HepG2 (cell line): Measurements from ENCODE around the gene ATOH8. TPM values are rescaled to one million over a fixed set of nuclear protein-coding genes. Genes with fewer than 3 reads are reported as not detected.

Experiments used
- ATAC-seq: fragments of 200-7000 bp; cut with Tn5 transposase; 3 replicates; pipeline ENCODE4 v1.9.1; 2020; ENCODE audit warnings: mild to moderate bottlenecking, moderate library complexity
- BruUV-seq: library from RNA; stranded (reverse); fragments of 400-500 nt; replicated peaks from 2 replicates; lab custom pipeline; 2021; lab: Mats Ljungman, UMichigan
- CTCF ChIA-PET: fragments of 300-600 bp; formaldehyde crosslinking; extraction: SDS; loops from one replicate; lab custom pipeline; 2021; ENCODE audit warnings: low total read pairs, inconsistent platforms, low intra/inter-chr PET ratio; lab: Yijun Ruan, JAX
- POLR2A ChIA-PET: fragments of 350-600 bp; sonication (Branson Sonifier 250); formaldehyde crosslinking; loops from one replicate; lab custom pipeline; 2020; ENCODE audit warnings: antibody characterized with exemption, inconsistent platforms; lab: Yijun Ruan, JAX
- DNase-seq: peaks from one replicate; pipeline ENCODE4 v3.0.0-alpha.2; 2015; ENCODE audit warnings: low spot score
- FAIRE-seq: peaks from 3 replicates; lab custom pipeline; 2011; peaks lifted over from hg19 to GRCh38; lab: Jason Lieb, UNC
- H2AFZ ChIP-seq: one replicate; pipeline ENCODE4 v1.6.1; 2011; ENCODE audit warnings: low read length, inconsistent platforms
- H3K27ac ChIP-seq: fragments of 300-600 bp; 3 replicates; pipeline ENCODE4 v1.8.0; 2011; ENCODE audit warnings: mixed run types, mild to moderate bottlenecking, mixed read lengths, low read length, inconsistent platforms; ENCODE audit not compliant: insufficient read depth; ENCODE audit errors: extremely low read length
- H3K27me3 ChIP-seq, 2 experiments: fragments of 200-600 bp in 1 of 2; 2 replicates in 1 of 2; 3 replicates in 1 of 2; pipeline versions ENCODE4 v1.6.0 to v1.8.0; 2011; ENCODE audit warnings: low read length in 2 of 2, mild to moderate bottlenecking in 2 of 2, moderate library complexity in 2 of 2, inconsistent platforms in 1 of 2; ENCODE audit not compliant: insufficient read depth in 2 of 2, control insufficient read depth in 1 of 2
- H3K36me3 ChIP-seq, 2 experiments: fragments of 200-600 bp in 1 of 2; replicated peaks in 1 of 2; 2 replicates in 1 of 2; 3 replicates in 1 of 2; pipeline versions ENCODE4 v1.5.1 to v1.8.0; 2011; ENCODE audit warnings: low read length in 2 of 2, inconsistent platforms in 1 of 2; ENCODE audit not compliant: insufficient read depth in 2 of 2, control insufficient read depth in 1 of 2
- H3K4me1 ChIP-seq: 2 replicates; pipeline ENCODE4 v1.5.1; 2012; ENCODE audit warnings: low read length, inconsistent platforms; ENCODE audit not compliant: insufficient read depth
- H3K4me2 ChIP-seq: 2 replicates; pipeline ENCODE4 v1.6.0; 2011; ENCODE audit warnings: low read depth, low read length, inconsistent platforms
- H3K4me3 ChIP-seq, 3 experiments: fragments of 200-600 bp in 1 of 3; sonication (generic), shearing (Covaris generic) in 1 of 3; replicated peaks in 1 of 3; 2 replicates each; pipeline ENCODE4 v1.5.1; 2011 to 2016; ENCODE audit warnings: low read length in 3 of 3, inconsistent platforms in 2 of 3, low read depth in 2 of 3, mild to moderate bottlenecking in 2 of 3, control low read depth in 1 of 3, mixed read lengths in 1 of 3; ENCODE audit not compliant: insufficient read depth in 1 of 3
- H3K79me2 ChIP-seq: one replicate; pipeline ENCODE4 v1.6.1; 2011; ENCODE audit warnings: low read length, inconsistent platforms; ENCODE audit not compliant: insufficient read depth
- H3K9ac ChIP-seq: 2 replicates; pipeline ENCODE4 v1.6.0; 2011; ENCODE audit warnings: mild to moderate bottlenecking, low read depth, low read length, inconsistent platforms; ENCODE audit not compliant: insufficient read depth
- H3K9me3 ChIP-seq: 2 replicates; pipeline ENCODE4 v1.5.1; 2012; ENCODE audit warnings: mild to moderate bottlenecking, low read length
- H4K20me1 ChIP-seq: 2 replicates; pipeline ENCODE4 v1.6.0; 2011; ENCODE audit warnings: inconsistent platforms, mild to moderate bottlenecking, low read length, moderate library complexity; ENCODE audit not compliant: insufficient read depth
- ATF7-NPFF ChIP-seq: sonication (generic); formaldehyde crosslinking; IDR thresholded peaks from 2 replicates; pipeline ENCODE4 v1.8.1; 2023; ENCODE audit warnings: mild to moderate bottlenecking, low read depth, missing genetic modification reagents, moderate library complexity
- GFI1 ChIP-seq: sonication (generic); formaldehyde crosslinking; IDR thresholded peaks from 2 replicates; pipeline ENCODE4 v1.5.0; 2020; ENCODE audit warnings: missing genetic modification reagents, mild to moderate bottlenecking, borderline replicate concordance
- HOXA5 ChIP-seq: sonication (generic); formaldehyde crosslinking; IDR thresholded peaks from 2 replicates; pipeline ENCODE4 v1.4.0; 2020; ENCODE audit warnings: missing genetic modification reagents
- NR2F6 ChIP-seq, 2 experiments: IDR thresholded peaks; 2 replicates each; pipeline ENCODE4 v1.6.1; 2016; ENCODE audit warnings: antibody characterized with exemption in 1 of 2, mild to moderate bottlenecking in 1 of 2
- PRDM15 ChIP-seq: sonication (generic); formaldehyde crosslinking; IDR thresholded peaks from 2 replicates; pipeline ENCODE4 v1.4.0; 2020; ENCODE audit warnings: missing genetic modification reagents
- RCOR2 ChIP-seq: IDR thresholded peaks from 2 replicates; pipeline ENCODE4 v1.6.1; 2016; ENCODE audit warnings: missing biosample characterization, missing genetic modification reagents
- TFAP4 ChIP-seq: sonication (generic); IDR thresholded peaks from 2 replicates; pipeline ENCODE4 v1.6.1; 2016; ENCODE audit warnings: low read depth, borderline replicate concordance
- ZBTB25 ChIP-seq: IDR thresholded peaks from 2 replicates; pipeline ENCODE4 v1.6.1; 2018; ENCODE audit warnings: missing genetic modification reagents
- ZMAT5 ChIP-seq: sonication (generic); formaldehyde crosslinking; IDR thresholded peaks from 2 replicates; pipeline ENCODE4 v1.5.0; 2020; ENCODE audit warnings: mild to moderate bottlenecking, low read depth, missing genetic modification reagents, borderline replicate concordance
- ZNF569 ChIP-seq: sonication (generic); formaldehyde crosslinking; IDR thresholded peaks from 2 replicates; pipeline ENCODE4 v1.5.0; 2020; ENCODE audit warnings: mild to moderate bottlenecking, missing genetic modification reagents, moderate library complexity, borderline replicate concordance
- ZNF607 ChIP-seq: sonication (generic); formaldehyde crosslinking; IDR thresholded peaks from 2 replicates; pipeline ENCODE4 v1.5.1; 2020; ENCODE audit warnings: missing genetic modification reagents, mild to moderate bottlenecking, borderline replicate concordance
- ZNF691 ChIP-seq: sonication (generic); formaldehyde crosslinking; IDR thresholded peaks from 2 replicates; pipeline ENCODE4 v1.4.0; 2020; ENCODE audit warnings: missing genetic modification reagents, low read depth, mild to moderate bottlenecking, borderline replicate concordance
- ZNF780A ChIP-seq: sonication (generic); formaldehyde crosslinking; IDR thresholded peaks from 2 replicates; pipeline ENCODE4 v1.8.0; 2022; ENCODE audit warnings: mild to moderate bottlenecking, missing genetic modification reagents, moderate library complexity
- WGBS: methylation state at CpG from one replicate; pipeline ENCODE4 v1.1.6; 2017; ENCODE audit warnings: low lambda C conversion rate; 5-methylcytosine and 5-hydroxymethylcytosine counted together
- in situ Hi-C: cut with HindIII; loops from 2 replicates; pipeline ENCODE4 v1.10.0; 2017; ENCODE audit warnings: low pct_unique_long_range_greater_than_20kb; ENCODE audit not compliant: extremely low pct_ligation_motif_present
- intact Hi-C: fragments of 100-400 bp; cut with micrococcal nuclease; formaldehyde crosslinking; loops from one replicate; pipeline ENCODE4 v1.10.0; 2022; ENCODE audit not compliant: unreplicated experiment
- polyA plus RNA-seq, 8 experiments: library from polyadenylated mRNA; depleted of rRNA in 3 of 8; stranded (reverse) in 7 of 8; unstranded in 1 of 8; fragments of >200 nt; fragmentation: Illumina TruSeq in 4 of 8; extraction: Trizol in 4 of 8; gene quantifications; 2 replicates each; pipeline versions ENCODE4 v1.2.1 to v1.2.3, GENCODE V29; 2011 to 2016; ENCODE audit warnings: low read depth in 4 of 8, missing spikeins in 1 of 8, mixed read lengths in 1 of 8; ENCODE audit not compliant: insufficient read depth in 1 of 8
- total RNA-seq, 5 experiments: library from RNA; depleted of rRNA; stranded (reverse); fragments of >200 nt; fragmentation: Illumina TruSeq; extraction: Trizol; gene quantifications; 2 replicates each; pipeline ENCODE4 v1.2.3, GENCODE V29; 2016; ENCODE audit warnings: low read depth in 1 of 5

The ATOH8 gene
- total and polyA plus RNA-seq, 2 of the 13 experiments (the other 11 are each of a cell fraction or from before 2014, with no cell fraction given) = 0.13 to 0.61 TPM

GRCh38 chr2:85753525-85754312 lies at the start of gene ATOH8 (continued):
- TF ChIP-seq TFAP4 (0 out of 2 replicates have a peak, but pooled peaks have one; percentile 54), GFI1 (CRISPR knock-in tag) (0 out of 2 replicates have a peak, but pooled peaks have one; percentile 30)

- ATAC-seq (no peak), DNase-seq (no peak), FAIRE-seq (no peak)
- no peak overlapping the region for H3K27ac ChIP-seq
- no peak overlapping the region for H3K4me3 ChIP-seq
- no peaks in the 10 kb centered on the region for H3K4me1 ChIP-seq
- H3K36me3 ChIP-seq = no peaks in the 10 kb centered on the region
- no peaks in the 10 kb centered on the region for H4K20me1 ChIP-seq
- POLR2A ChIA-PET = no interaction called here
- 33% methylated on average over 3 of the region's 3 CpGs for WGBS
- H3K27me3 ChIP-seq = peaks cover 2 to 15% of the 10 kb centered on the region in 2 experiments; a peak in 3 of 5 replicates
- CTCF ChIA-PET = no interaction called here
- intact Hi-C loops = no loop called here
- no peaks in the 10 kb centered on the region for H3K79me2 ChIP-seq
- no TSS peak for BruUV-seq
- no peak overlapping the region for H3K4me2 ChIP-seq
- in situ Hi-C loops = no loop called here
- H2AFZ ChIP-seq = no peak overlapping the region
- no peak overlapping the region for H3K9ac ChIP-seq
- no peaks in the 10 kb centered on the region for H3K9me3 ChIP-seq
- TF ChIP-seq ZMAT5 (CRISPR knock-in tag) (no peak), ZBTB25 (CRISPR knock-in tag) (no peak), ZNF569 (no peak), RCOR2 (CRISPR knock-in tag) (no peak), HOXA5 (CRISPR knock-in tag) (no peak), ZNF691 (CRISPR knock-in tag) (no peak), ATF7-NPFF (CRISPR knock-in tag) (no peak), ZNF780A (CRISPR knock-in tag) (no peak), NR2F6 (IDR thresholded peaks at IDR 0.05) (no peak), NR2F6 (CRISPR knock-in tag; IDR thresholded peaks at IDR 0.05) (no peak), ZNF607 (CRISPR knock-in tag) (no peak), PRDM15 (CRISPR knock-in tag) (no peak)
Observed at GRCh38 chr2:85704038-85704437, 49.8 kb upstream of the ATOH8 start.
